AG09319 (cell line): Measurements from ENCODE around the gene FMNL1.

Experiments
- DNase-seq: peaks from one replicate; pipeline ENCODE4 v3.0.0-alpha.2; 2010; ENCODE audit warnings: low read depth; ENCODE audit errors: extremely low read depth
- CTCF ChIP-seq: IDR thresholded peaks from 2 replicates; pipeline ENCODE4 v1.5.1; 2011; ENCODE audit warnings: low read depth, mild to moderate bottlenecking, inconsistent platforms, low read length, moderate library complexity

Gene FMNL1

DNA sequence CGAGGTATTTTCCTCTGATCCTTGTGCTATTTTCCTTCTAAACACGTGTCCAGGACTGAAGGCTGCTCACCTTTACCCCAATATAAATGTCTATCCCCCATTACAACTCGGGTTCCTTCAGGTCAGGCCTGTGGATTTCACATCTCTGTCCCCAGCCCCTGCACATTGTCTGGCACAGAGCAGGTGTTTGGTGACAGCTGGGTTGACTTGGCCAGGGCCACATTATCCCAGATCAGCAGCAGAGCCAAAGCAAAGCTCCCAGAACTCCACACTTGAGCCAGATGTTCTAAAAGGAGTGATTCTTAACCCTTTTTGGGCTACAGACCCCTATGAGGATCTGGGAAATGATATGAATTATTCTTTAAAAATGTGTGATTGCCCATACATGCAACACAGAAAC is 58.2 kb downstream of the FMNL1 start:
- no peak for TF ChIP-seq CTCF
- no peak for DNase-seq

DNA sequence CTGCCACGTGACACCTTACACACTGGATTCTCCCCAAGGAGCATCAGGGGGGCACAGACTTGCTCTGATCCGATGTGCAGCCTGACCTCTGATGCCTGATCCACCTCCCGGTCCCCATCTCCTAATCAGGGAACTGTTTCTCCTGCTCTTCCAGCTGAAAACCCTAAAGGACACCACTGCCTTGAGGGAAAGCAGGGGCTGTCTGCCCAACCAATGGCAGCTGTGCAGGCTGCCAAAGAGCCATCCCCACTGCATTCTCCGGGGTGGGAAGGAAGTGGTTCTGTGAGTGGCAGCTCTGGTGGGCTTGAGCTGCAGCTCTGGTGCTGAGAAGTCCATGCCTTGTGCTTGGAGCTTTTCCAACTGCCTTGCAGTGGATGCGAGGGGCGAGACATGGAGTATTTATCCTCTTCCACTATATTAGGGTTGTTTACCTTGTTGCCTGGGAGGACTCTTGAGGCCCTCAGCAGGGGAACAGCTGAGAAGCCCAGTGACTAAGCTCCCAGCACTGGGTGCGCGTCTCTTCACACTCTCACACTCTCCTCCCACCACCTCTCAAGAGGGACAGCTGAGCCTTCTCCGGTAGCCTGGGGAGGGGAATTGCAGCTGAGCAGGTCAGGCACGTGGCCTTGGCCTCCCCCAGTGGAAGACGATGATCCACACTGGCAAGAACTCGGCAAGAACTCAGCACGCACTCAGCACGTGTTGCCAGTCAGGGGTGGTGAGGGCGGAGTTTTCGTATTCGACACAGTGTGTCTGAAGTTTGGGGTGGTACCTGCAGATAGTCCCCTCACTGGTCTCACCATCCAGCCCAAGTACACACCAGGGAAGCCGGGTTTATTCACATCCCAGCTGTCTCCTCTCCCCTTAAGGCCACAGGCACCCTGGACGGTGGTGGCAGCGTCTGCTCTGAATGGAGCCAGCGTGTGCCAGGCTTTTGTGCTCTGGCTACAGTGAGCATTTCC is 61.3 kb downstream of the FMNL1 start:
- DNase-seq: no peak
- no peak for TF ChIP-seq CTCF

DNA sequence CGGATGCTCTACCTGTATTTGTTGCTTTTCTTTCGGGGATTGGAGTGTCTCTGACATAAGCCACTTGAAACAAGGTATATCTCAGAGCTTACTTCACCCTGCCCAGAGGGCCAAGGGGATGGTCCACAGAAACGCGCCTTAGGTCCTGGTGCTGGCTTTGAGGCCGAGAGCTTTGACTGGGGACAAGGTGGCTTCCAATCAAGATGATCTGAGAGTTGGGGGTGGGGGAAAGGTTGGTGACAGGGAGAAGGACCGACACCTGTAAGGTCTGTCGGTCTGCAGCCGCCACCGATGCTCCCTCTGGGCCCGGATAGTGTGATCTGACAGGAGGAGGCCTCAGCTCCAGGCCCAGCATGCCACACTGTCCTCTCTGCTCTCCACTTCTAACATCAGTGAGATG is 62.0 kb downstream of the FMNL1 start:
- no peak for TF ChIP-seq CTCF
- no peak for DNase-seq

DNA sequence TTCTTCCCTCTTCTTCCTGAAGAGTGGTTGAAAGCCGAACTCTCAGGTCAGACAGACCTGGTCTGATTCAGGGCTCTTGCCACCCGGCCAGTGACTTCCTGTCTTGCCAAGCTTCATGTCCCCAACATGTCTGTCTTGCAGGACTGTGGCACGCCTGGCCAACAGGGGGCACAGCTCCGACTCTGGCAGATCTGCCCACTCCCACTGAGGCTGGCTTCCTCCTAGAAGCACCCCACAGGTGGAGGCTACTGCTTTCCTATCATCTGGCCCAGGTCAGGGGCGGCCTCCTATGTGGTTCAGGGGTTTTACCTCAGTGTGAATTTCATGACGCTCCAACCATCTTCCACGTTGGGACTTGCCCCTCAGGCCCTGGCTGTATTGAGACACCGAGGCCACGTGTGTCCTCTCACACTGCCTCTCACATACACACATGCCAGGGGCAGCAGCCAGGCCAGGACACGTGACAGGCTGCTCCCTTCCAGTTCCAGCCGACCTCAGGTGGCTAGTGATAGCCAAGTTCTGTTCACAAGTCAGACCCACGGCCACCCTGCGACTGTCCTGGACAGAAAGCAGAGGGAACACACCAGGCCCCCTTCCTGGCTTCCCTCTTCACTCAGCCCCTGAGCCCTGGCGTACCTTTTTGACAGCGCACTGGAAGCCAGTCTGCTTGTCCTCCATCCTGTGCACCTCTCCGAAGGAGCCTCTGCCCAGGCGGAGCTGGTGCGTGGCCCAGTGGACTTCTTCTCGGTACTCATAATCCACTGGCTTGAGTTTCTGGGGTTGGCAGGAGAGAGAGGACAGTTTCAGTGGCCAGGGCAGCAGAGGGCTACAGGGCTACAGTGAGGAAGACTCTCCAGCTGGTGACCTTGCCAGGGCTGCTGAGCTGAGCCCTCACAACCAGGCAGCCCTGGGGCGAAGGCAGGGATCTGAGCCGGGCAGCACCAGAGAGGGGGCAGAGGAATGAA is 62.8 kb downstream of the FMNL1 start:
- no peak for DNase-seq
- TF ChIP-seq CTCF: peak; percentile 17

GRCh38 chr17:45286286-45286685 is 64.6 kb downstream of the FMNL1 start:
- no peak for TF ChIP-seq CTCF
- no peak for DNase-seq

- TF ChIP-seq CTCF: no peak
- no peak for DNase-seq
Observed at GRCh38 chr17:45287526-45288500, 66.1 kb downstream of the FMNL1 start.
